C4-2B (cell line): Measurements from ENCODE around the gene SRRD.

ENCODE experiments used
- H3K27ac ChIP-seq: fragments of 450-650 bp; 2 replicates; pipeline ENCODE4 v1.5.1; 2017
- ZFX ChIP-seq: fragments of 450-650 bp; IDR thresholded peaks from 2 replicates; pipeline ENCODE4 v1.6.1; 2017
- TF ChIP-seq, protein P1 (sequence below): fragments of 450-650 bp; conservative IDR thresholded peaks from 2 replicates; pipeline ENCODE4 v1.5.1; 2017; ENCODE audit warnings: mild to moderate bottlenecking

The SRRD gene

DNA sequence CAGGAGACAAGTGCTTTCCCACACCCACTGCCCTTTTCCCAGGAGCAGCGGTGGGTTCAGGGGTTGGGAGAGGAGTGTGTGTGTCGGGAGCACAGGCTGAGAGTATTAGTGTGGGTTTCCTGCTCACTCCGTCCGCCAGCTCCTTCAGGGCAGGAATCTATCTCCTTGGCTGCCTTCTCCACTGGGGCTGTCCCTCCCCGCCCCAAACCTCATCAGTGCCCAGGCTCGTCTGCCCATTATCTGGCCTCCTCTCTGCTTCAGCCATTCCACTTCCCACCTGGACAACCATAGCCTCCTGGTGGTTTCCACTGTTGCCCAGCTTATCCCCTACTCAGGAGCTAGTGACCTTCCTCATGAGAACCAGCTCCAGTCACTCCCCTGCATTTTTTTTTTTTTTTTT lies 34.7 kb upstream of the SRRD start:
- no peak overlapping the region for H3K27ac ChIP-seq
- no peak for TF ChIP-seq ZFX
- TF ChIP-seq, protein P1, sequence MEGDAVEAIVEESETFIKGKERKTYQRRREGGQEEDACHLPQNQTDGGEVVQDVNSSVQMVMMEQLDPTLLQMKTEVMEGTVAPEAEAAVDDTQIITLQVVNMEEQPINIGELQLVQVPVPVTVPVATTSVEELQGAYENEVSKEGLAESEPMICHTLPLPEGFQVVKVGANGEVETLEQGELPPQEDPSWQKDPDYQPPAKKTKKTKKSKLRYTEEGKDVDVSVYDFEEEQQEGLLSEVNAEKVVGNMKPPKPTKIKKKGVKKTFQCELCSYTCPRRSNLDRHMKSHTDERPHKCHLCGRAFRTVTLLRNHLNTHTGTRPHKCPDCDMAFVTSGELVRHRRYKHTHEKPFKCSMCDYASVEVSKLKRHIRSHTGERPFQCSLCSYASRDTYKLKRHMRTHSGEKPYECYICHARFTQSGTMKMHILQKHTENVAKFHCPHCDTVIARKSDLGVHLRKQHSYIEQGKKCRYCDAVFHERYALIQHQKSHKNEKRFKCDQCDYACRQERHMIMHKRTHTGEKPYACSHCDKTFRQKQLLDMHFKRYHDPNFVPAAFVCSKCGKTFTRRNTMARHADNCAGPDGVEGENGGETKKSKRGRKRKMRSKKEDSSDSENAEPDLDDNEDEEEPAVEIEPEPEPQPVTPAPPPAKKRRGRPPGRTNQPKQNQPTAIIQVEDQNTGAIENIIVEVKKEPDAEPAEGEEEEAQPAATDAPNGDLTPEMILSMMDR = no peak

DNA sequence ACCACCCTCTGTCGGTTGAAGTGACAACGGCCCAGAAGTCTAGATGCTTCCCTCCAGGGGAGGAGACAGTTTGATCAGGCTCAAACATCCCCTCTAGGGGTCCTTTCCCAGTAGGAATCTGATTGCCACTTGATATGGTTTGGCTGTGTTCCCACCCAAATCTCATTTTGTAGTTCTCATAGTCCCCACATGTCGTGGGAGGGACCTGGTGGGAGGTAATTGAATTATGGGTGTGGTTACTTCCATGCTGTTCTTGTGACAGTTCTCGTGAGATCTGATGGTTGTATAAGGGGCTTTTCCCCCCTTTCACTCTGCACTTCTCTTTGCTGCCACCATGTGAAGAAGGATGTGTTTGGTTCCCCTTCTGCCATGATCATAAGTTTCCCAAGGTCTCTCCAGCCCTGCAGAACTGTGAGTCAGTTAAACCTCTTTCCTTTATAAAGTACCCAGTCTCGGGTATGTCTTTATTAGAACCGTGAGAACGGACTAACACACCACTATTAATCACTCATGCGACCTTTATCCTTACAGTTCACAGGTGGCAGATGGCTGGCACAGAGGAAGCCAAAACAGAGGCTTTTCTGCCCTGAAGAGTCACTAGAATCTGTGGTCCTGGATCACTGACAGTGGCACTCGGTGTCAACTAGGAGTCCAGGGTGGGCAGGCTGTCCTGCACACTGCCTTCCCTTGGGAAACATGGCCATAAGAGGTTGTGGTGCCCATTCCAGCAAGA lies 33.1 kb upstream of the SRRD start:
- TF ChIP-seq ZFX = no peak
- TF ChIP-seq, protein P1 = no peak
- H3K27ac ChIP-seq = no peak overlapping the region

DNA sequence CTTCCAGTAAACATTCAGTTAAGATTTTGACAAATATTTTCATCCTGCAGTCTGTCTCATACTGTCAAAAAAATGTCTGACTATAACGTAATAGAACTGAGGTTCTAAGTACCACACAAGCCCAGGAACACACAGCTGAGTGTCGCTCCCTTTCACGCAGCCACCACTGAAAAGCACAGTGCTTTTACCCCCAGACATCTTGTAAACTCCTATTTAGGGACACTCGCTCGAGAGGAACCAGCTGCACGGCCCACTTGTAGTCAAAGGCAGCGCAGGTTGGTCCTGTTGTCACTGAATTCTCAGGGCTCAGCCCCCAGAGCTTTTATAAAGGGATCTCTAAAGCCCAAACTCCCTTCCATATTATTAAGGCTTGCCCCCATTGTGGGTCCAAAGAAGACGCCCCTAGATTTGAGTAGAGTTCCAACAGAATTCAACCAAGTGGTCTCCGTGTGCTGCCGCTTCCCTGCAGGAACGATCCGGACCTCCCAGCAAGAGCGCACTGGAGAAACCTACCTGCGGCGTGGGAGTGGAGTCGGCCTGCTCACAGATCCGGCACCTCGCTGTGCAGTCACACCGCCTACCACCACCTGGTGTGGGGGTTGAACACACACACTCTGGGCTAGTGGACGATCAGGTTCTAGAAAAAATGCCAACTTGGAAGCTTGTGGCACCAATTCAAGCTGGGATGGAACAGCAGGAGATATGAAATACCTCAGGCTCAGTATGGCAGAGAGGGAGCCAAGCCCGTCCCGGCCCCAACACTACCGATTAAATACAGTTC lies 31.3 kb upstream of the SRRD start:
- H3K27ac ChIP-seq = no peak overlapping the region
- TF ChIP-seq, protein P1 = no peak
- TF ChIP-seq ZFX = no peak

DNA sequence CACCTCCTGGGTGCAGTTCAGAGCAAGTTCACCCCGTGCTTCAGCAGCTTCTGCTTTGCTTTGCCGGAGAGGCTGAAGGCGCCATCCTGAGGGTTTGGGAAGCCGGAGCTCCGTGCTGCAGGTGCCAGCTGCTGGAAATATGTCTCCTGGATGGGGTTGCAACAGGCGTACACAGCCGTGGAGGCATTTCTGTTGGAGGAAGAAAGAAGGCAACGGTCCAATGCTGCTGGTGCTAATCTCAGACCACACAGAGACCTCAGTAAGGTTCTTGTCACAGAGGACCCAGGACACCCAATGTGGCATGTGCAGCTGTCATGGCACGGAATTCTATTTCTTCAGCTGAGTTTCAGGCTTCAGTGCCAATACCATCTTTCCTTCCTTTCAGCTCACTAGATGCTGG lies 30.5 kb upstream of the SRRD start:
- no peak overlapping the region for H3K27ac ChIP-seq
- TF ChIP-seq ZFX = no peak
- TF ChIP-seq, protein P1 = no peak

DNA sequence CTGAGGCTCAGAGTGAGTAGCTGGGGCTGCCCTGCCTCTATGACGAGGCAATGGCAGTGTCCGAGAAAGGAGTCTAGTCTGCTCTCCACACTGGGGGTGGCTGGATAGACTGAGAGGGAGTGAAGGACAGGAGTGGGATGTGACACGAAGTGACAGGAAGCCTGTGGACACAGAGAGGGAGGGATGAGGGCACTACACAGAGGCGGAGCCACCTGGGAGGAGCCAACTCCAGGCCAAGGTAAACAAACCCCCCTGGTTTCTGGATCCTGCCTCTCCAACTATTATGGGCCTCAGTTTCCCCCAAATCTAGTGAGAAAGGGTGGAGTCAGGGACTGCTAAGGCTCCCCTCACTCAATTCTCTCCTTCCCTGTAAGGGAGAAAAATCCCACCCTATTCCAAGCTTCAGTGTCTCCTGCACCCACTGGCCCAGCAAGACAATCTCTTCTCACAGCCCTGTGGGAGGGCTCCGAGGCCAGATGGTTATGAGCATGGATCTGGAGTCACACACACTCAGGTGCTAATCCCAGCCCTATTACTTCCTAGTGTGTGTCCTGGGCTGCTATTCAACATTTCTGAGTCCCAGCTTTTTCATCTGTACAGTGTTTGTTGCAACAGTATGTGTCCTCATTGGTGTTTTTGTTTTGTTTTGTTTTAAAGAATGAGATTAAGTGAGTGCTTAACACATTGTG lies 29.7 kb upstream of the SRRD start:
- no peak overlapping the region for H3K27ac ChIP-seq
- TF ChIP-seq ZFX = no peak
- TF ChIP-seq, protein P1 = no peak

DNA sequence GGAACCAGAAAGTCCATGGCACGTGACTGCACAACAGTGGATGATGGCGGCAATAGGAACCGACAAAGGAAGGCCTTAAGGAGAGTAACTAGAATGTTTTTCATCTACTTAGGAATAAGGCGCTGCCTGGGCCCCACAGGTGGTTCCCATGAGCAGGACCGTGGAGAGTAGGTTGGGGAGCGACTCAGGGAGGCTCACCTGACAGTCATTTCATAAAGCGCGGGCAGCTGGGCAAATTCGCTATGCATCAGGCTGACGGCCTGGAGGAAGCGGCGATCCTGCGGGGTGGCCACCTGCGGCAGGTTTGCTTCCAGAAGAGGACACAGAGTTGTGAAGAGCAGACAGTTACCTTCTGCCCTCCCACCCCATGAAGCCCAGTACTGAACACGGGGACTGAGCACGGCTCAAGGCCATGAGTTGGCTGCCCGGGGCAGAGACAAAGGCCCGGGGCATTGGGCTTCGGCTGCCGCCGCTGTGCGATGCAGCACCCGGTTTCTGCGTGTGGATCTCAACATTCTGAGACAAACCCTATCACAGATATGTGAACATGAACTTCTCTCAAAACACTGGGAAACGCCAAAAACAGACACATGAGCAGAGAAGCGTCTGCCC lies 25.9 kb upstream of the SRRD start:
- no peak overlapping the region for H3K27ac ChIP-seq
- TF ChIP-seq, protein P1 = no peak
- TF ChIP-seq ZFX = no peak
